Choroid plexus epithelial cell (primary cell): Measurements from ENCODE around the gene RNASE2.
A peak's percentile ranks its signal among the peaks of the same experiment; 100 is the strongest.
"Not testable (repeated sequence)": the region's sequence is repeated elsewhere in the genome, so short reads cannot be mapped to it uniquely, and the experiment has no call there.

Source experiments
- DNase-seq: peaks from one replicate; pipeline ENCODE4 v3.0.0-alpha.2; 2010; ENCODE audit warnings: low read depth
- H3K4me3 ChIP-seq: 2 replicates; pipeline ENCODE4 v1.5.1; 2011; ENCODE audit warnings: low read depth, mild to moderate bottlenecking, control low read depth, low read length, moderate library complexity
- TF ChIP-seq, protein P1 (sequence below): conservative IDR thresholded peaks from 2 replicates; pipeline ENCODE4 v1.5.1; 2011; ENCODE audit warnings: low read depth, mild to moderate bottlenecking, control low read depth, inconsistent platforms, low read length, moderate library complexity

Gene RNASE2

DNA sequence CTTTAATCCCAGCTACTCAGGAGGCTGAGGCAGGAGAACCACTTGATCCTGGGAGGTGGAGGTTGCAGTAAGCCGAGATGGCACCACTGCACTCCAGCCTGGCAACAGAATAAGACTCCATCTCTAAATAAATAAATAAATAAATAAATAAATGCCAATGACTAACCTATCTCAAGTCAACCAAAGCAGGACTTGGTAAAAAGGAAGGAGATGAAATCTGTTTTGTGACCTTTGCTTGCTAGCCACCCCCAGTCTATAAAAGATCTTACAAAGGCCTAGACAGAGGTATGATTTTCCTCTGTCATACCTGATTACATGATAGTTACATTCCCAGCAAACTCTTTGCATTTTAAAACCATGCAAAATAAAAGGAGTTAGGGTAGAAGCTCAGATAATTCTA lies 21.0 kb downstream of the RNASE2 start:
- TF ChIP-seq, protein P1, sequence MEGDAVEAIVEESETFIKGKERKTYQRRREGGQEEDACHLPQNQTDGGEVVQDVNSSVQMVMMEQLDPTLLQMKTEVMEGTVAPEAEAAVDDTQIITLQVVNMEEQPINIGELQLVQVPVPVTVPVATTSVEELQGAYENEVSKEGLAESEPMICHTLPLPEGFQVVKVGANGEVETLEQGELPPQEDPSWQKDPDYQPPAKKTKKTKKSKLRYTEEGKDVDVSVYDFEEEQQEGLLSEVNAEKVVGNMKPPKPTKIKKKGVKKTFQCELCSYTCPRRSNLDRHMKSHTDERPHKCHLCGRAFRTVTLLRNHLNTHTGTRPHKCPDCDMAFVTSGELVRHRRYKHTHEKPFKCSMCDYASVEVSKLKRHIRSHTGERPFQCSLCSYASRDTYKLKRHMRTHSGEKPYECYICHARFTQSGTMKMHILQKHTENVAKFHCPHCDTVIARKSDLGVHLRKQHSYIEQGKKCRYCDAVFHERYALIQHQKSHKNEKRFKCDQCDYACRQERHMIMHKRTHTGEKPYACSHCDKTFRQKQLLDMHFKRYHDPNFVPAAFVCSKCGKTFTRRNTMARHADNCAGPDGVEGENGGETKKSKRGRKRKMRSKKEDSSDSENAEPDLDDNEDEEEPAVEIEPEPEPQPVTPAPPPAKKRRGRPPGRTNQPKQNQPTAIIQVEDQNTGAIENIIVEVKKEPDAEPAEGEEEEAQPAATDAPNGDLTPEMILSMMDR = no peak
- no peak for DNase-seq
- no peak overlapping the region for H3K4me3 ChIP-seq

DNA sequence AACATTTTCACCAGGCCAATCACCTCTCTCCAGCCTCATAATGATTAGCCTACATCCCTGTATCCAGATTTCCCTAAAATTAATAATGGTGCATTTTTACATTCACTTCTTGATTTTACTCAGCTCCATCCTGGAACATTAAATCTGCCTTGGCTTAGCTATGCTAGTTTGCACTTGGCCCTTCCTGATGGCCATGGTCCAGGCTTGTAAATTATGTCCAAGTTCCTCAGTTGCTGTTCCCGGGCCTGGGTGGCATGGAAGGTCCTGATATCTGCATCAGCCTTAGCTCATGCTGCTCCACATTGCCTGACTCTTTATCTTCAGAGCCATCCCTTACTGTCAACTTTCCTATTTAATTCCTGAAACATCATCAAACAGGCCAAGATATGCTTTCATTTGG lies 23.4 kb downstream of the RNASE2 start:
- TF ChIP-seq, protein P1 = no peak
- no peak for DNase-seq
- H3K4me3 ChIP-seq = no peak overlapping the region

DNA sequence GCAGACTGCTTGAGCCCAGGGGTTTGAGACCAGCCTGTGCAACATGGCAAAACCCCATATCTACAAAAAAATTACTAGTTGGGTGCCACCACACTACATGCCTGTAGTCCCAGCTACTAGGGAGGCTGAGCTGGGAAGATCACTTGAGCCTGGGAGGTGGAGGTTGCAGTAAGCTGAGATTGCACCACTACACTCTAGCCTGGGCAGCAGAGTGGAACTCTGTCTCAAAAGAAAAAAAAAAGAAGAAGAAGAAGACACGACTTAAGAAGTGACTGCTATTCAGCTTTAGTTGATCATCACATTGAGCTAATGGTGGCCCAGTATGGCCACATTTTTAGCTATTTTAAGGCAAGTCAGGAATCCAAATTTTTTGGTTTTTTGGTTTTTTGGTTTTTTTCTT lies 25.6 kb downstream of the RNASE2 start:
- TF ChIP-seq, protein P1 = no peak
- DNase-seq = no peak
- no peak overlapping the region for H3K4me3 ChIP-seq

DNA sequence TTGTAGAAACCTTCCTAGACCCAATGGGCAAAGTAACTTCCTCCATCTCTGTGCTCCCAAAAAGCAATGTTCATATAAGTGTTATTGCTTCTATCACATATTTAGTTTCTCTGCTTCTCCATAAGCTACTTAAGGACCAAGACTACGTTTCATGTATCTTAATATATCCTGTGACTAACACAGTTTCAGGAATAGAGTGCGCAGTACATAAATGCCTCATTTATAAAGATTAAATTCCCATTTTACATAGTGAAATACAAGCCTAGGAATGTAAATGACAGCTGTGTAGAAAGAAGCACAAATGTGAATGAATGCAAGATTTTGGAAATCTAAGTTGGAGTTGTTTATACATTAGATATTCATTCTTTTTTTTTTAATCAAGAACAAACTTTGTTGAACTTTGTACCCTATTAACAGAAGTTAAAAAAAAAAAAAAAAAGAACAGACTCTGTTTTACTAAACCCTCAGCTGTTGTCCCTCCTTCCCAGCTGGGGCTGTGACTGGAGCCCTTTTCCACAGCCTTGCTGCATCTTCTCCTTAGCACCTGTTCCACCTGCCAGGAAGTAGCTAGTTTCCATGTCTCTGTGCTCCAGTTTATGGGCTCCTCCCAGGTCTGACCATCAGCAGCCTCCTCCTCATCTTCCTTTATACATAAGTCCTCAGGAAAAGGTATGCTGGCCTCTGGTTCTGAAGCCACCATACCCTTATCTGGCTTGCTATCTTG lies 27.5 kb downstream of the RNASE2 start:
- TF ChIP-seq, protein P1 = no peak
- no peak overlapping the region for H3K4me3 ChIP-seq
- no peak for DNase-seq

DNA sequence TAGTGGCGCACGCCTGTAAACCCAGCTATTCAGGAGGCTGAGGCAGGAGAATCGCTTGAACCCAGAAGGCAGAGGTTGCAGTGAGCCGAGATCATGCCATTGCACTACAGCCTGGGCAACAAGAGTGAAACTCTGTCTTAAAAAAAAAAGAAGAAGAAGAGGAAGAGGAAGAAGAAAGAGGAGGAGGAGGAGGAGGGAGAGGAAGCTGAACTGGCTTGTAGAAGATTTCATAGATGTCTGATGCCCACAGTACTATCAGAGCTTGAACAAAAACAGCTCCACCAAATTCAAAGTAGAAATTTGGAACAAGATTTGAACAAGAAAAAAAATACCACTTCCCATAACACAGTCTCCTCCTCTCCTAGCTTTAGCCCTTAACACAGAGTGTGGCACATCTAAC lies 30.4 kb downstream of the RNASE2 start:
- DNase-seq, H3K4me3 ChIP-seq: not testable (repeated sequence)

DNA sequence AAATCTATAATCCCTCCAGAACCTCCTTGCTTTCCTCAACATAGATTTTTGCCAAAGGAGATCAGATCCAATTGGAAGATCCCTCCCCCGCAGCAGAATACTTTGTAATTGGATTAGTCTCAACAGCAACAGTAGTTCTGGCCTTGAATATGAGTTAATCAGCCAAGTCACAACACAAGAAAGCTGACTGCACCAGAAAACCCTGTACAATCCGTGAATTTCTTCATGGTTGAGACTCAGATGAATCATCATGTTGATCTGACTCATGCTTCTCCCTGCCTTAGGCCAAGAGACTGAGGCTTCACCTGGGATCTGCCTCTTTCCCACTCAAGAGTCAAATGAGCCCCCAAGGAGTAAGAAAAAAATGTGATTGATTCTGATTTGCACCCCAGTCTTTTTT lies 31.5 kb downstream of the RNASE2 start:
- peak; percentile 98 for DNase-seq
- TF ChIP-seq, protein P1 = no peak
- no peak overlapping the region for H3K4me3 ChIP-seq

DNA sequence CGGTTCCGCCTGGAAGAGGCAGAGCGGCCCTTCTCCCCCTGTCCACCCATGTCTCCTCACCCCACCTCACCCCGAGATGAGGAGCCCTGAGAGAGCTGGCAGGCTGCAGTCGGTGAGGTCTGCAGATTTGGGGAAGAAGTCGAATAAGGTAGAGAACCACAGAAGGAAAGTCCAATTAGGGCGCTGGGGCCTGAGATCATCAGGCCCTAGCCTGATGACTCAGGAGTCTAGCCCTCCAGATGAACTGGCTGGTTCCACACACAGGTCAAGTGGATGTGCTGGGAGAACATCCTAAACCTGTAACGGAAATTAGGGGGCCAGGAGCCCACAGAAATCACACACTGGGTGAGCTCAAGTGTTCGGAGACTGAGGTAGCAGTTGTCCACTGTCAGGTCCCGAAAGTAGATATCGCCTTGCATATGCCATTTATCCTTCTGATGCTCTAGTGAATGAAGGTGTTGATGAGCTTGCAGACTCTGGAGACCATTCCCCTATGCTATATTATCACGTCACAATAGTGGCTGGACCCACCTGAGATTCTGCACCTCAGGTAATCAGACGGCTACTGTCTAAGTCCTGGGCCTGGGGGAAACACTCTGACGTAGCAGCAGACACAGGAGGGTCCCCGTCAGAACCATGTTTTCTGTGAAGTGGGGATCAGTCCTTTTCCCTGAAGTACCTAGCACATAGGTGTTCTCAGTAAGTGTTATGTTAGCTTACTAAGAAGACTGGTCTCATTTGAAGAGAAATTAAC lies 33.6 kb downstream of the RNASE2 start:
- DNase-seq = peak; percentile 52
- TF ChIP-seq, protein P1 = no peak
- no peak overlapping the region for H3K4me3 ChIP-seq
